H1 (cell line): ENCODE results near the gene KRTAP10-3. TPM values are rescaled to one million over a fixed set of nuclear protein-coding genes. Genes with fewer than 3 reads are reported as not detected.

Experiments
- CTCF ChIA-PET: fragments of 300-600 bp; sonication (Branson Sonifier 250); formaldehyde crosslinking; loops from one replicate; lab custom pipeline; 2021; ENCODE audit not compliant: partially characterized antibody; lab: Charles Lee
- POLR2A ChIA-PET: fragments of 300-600 bp; sonication (Branson Sonifier 250); formaldehyde crosslinking; loops from one replicate; lab custom pipeline; 2021; ENCODE audit warnings: inconsistent platforms; ENCODE audit not compliant: partially characterized antibody; lab: Charles Lee
- DNase-seq, 2 experiments: peaks; one replicate each; pipeline versions ENCODE4 v3.0.0 to v3.0.0-alpha.2; 2010 to 2022; ENCODE audit warnings: low spot score in 2 of 2, low read depth in 1 of 2, mixed read lengths in 1 of 2
- FAIRE-seq: peaks from 2 replicates; lab custom pipeline; 2011; peaks lifted over from hg19 to GRCh38; lab: Jason Lieb, UNC
- H2AFZ ChIP-seq: 2 replicates; pipeline ENCODE4 v1.8.1; 2012; ENCODE audit warnings: low read length, inconsistent platforms
- H2AK5ac ChIP-seq: 2 replicates; pipeline ENCODE4 v1.6.1; 2013; ENCODE audit warnings: low read depth, low read length
- H2BK120ac ChIP-seq: replicated peaks from 2 replicates; pipeline ENCODE3; 2013; ENCODE audit warnings: low read depth, low read length, inconsistent platforms
- H2BK12ac ChIP-seq: 2 replicates; pipeline ENCODE4 v1.6.1; 2013; ENCODE audit warnings: low read depth, low read length
- H2BK15ac ChIP-seq: 2 replicates; pipeline ENCODE4 v1.6.1; 2013; ENCODE audit warnings: low read length
- H2BK20ac ChIP-seq: 2 replicates; pipeline ENCODE4 v1.6.1; 2013; ENCODE audit warnings: low read length
- H2BK5ac ChIP-seq: 2 replicates; pipeline ENCODE4 v1.6.1; 2013; ENCODE audit warnings: low read depth, low read length
- H3K14ac ChIP-seq: 2 replicates; pipeline ENCODE4 v1.6.1; 2013; ENCODE audit warnings: inconsistent platforms; ENCODE audit not compliant: insufficient read length
- H3K18ac ChIP-seq: 2 replicates; pipeline ENCODE4 v1.6.1; 2013; ENCODE audit warnings: low read length; ENCODE audit errors: extremely low read depth
- H3K23ac ChIP-seq: 2 replicates; pipeline ENCODE4 v1.6.1; 2013; ENCODE audit warnings: inconsistent platforms; ENCODE audit not compliant: insufficient read length
- H3K23me2 ChIP-seq: 2 replicates; pipeline ENCODE4 v1.6.1; 2013; ENCODE audit warnings: low read depth, low read length
- H3K27ac ChIP-seq: 2 replicates; pipeline ENCODE4 v1.6.1; 2011; ENCODE audit warnings: low read depth, low read length, inconsistent platforms
- H3K27me3 ChIP-seq, 4 experiments: replicated peaks in 1 of 4; 1 replicate in 1 of 4; 2 replicates in 3 of 4; pipeline versions ENCODE4 v1.6.1 to v1.8.1; 2011 to 2013; ENCODE audit warnings: low read length in 3 of 4, mild to moderate bottlenecking in 3 of 4, inconsistent platforms in 2 of 4, mixed read lengths in 2 of 4, moderate library complexity in 1 of 4; ENCODE audit not compliant: control insufficient read depth in 3 of 4, insufficient read depth in 3 of 4; ENCODE audit errors: extremely low read depth in 1 of 4
- H3K36me3 ChIP-seq, 4 experiments: 2 replicates each; pipeline versions ENCODE4 v1.6.1 to v1.8.1; 2011 to 2013; ENCODE audit warnings: mild to moderate bottlenecking in 4 of 4, low read length in 3 of 4, moderate library complexity in 2 of 4, control low read depth in 1 of 4, inconsistent platforms in 1 of 4; ENCODE audit not compliant: insufficient read depth in 4 of 4, control insufficient read depth in 2 of 4
- H3K4ac ChIP-seq: replicated peaks from 2 replicates; pipeline ENCODE3; 2013; ENCODE audit warnings: low read length, low read depth, mixed read lengths, inconsistent platforms; ENCODE audit not compliant: insufficient read length
- H3K4me1 ChIP-seq, 4 experiments: replicated peaks in 1 of 4; 1 replicate in 1 of 4; 2 replicates in 3 of 4; pipeline versions ENCODE4 v1.6.1 to v1.8.1; 2011 to 2013; ENCODE audit warnings: low read length in 3 of 4, inconsistent platforms in 2 of 4, mixed read lengths in 1 of 4; ENCODE audit not compliant: insufficient read depth in 4 of 4, control insufficient read depth in 3 of 4
- H3K4me2 ChIP-seq, 2 experiments: 2 replicates each; pipeline versions ENCODE4 v1.6.1 to v1.8.1; 2011 to 2013; ENCODE audit warnings: low read depth in 2 of 2, low read length in 2 of 2, control low read depth in 1 of 2, inconsistent platforms in 1 of 2, mild to moderate bottlenecking in 1 of 2; ENCODE audit not compliant: insufficient read depth in 1 of 2
- H3K4me3 ChIP-seq, 4 experiments: fragments of 200-600, 300-600 bp in 1 of 4; sonication (generic), shearing (Covaris generic), sonication (Bioruptor Twin) in 1 of 4; 2 replicates each; pipeline versions ENCODE4 v1.5.1 to v1.8.1; 2011 to 2016; ENCODE audit warnings: low read length in 4 of 4, low read depth in 3 of 4, control low read depth in 2 of 4, inconsistent platforms in 2 of 4, mild to moderate bottlenecking in 2 of 4, mixed read lengths in 1 of 4, moderate library complexity in 1 of 4; ENCODE audit not compliant: insufficient read depth in 2 of 4; ENCODE audit errors: extremely low read depth in 1 of 4
- H3K56ac ChIP-seq: replicated peaks from 2 replicates; pipeline ENCODE3; 2013; ENCODE audit warnings: low read depth, mild to moderate bottlenecking, mixed read lengths, low read length, inconsistent platforms; ENCODE audit not compliant: insufficient read length
- H3K79me1 ChIP-seq: 2 replicates; pipeline ENCODE4 v1.6.1; 2013; ENCODE audit warnings: low read depth, low read length, control low read depth
- H3K79me2 ChIP-seq, 2 experiments: 2 replicates each; pipeline versions ENCODE4 v1.6.1 to v1.8.1; 2012 to 2013; ENCODE audit warnings: low read length in 2 of 2, mild to moderate bottlenecking in 2 of 2, inconsistent platforms in 1 of 2; ENCODE audit not compliant: insufficient read depth in 2 of 2, control insufficient read depth in 1 of 2
- H3K9ac ChIP-seq, 4 experiments: replicated peaks in 1 of 4; 1 replicate in 1 of 4; 2 replicates in 3 of 4; pipeline versions ENCODE4 v1.6.1 to v1.8.1; 2011 to 2013; ENCODE audit warnings: low read depth in 3 of 4, low read length in 3 of 4, control low read depth in 2 of 4, mild to moderate bottlenecking in 2 of 4, moderate library complexity in 2 of 4, inconsistent platforms in 1 of 4; ENCODE audit errors: extremely low read depth in 1 of 4
- H3K9me3 ChIP-seq, 2 experiments: 2 replicates each; pipeline versions ENCODE4 v1.6.1 to v1.8.1; 2012 to 2013; ENCODE audit warnings: mild to moderate bottlenecking in 2 of 2, moderate library complexity in 2 of 2, control low read depth in 1 of 2, inconsistent platforms in 1 of 2, low read depth in 1 of 2, low read length in 1 of 2, mixed read lengths in 1 of 2; ENCODE audit not compliant: insufficient read depth in 2 of 2
- H4K20me1 ChIP-seq, 2 experiments: replicated peaks in 1 of 2; 2 replicates each; pipeline versions ENCODE3 to v1.8.1; 2011 to 2013; ENCODE audit warnings: inconsistent platforms in 2 of 2, low read length in 2 of 2, mild to moderate bottlenecking in 1 of 2; ENCODE audit not compliant: insufficient read depth in 2 of 2, control insufficient read depth in 1 of 2
- H4K5ac ChIP-seq: 2 replicates; pipeline ENCODE4 v1.6.1; 2013; ENCODE audit warnings: low read length, low read depth, mixed read lengths, inconsistent platforms; ENCODE audit not compliant: insufficient read length
- H4K8ac ChIP-seq: 2 replicates; pipeline ENCODE4 v1.8.0; 2013; ENCODE audit warnings: mild to moderate bottlenecking, moderate library complexity, low read length, inconsistent platforms; ENCODE audit not compliant: insufficient read depth; ENCODE audit errors: extremely low read depth
- H4K91ac ChIP-seq: replicated peaks from 2 replicates; pipeline ENCODE3; 2013; ENCODE audit warnings: low read length, mixed read lengths, inconsistent platforms; ENCODE audit not compliant: insufficient read length
- BACH1 ChIP-seq: IDR thresholded peaks from 2 replicates; pipeline ENCODE4 v1.6.1; 2012; ENCODE audit warnings: low read length, improper control_type of control experiment
- CBX8 ChIP-seq: fragments of 300-800, 300-1000 bp; sonication (generic); IDR thresholded peaks from 2 replicates; pipeline ENCODE4 v1.7.1; 2016; ENCODE audit warnings: low read depth, low read length, borderline replicate concordance
- CEBPB ChIP-seq: IDR thresholded peaks from 2 replicates; pipeline ENCODE4 v1.6.1; 2012; ENCODE audit warnings: low read depth, low read length
- CHD1 ChIP-seq: IDR thresholded peaks from 2 replicates; pipeline ENCODE4 v1.6.1; 2012; ENCODE audit warnings: low read depth, low read length, improper control_type of control experiment
- EGR1 ChIP-seq: IDR thresholded peaks from 2 replicates; pipeline ENCODE4 v1.6.1; 2011; ENCODE audit warnings: low read depth, low read length, borderline replicate concordance
- GTF2F1 ChIP-seq: IDR thresholded peaks from 2 replicates; pipeline ENCODE4 v1.6.1; 2012; ENCODE audit warnings: low read depth, low read length, improper control_type of control experiment, borderline replicate concordance
- SIN3A ChIP-seq, 2 experiments: IDR thresholded peaks in 1 of 2; conservative IDR thresholded peaks in 1 of 2; 2 replicates each; pipeline ENCODE4 v1.6.1; 2011 to 2012; ENCODE audit warnings: low read length in 2 of 2, improper control_type of control experiment in 1 of 2, low read depth in 1 of 2, mild to moderate bottlenecking in 1 of 2
- SIRT6 ChIP-seq: IDR thresholded peaks from one replicate; pipeline ENCODE4 v1.7.1; 2012; ENCODE audit warnings: low read length, inconsistent platforms
- SP2 ChIP-seq: IDR thresholded peaks from 2 replicates; pipeline ENCODE4 v1.6.1; 2012; ENCODE audit warnings: mild to moderate bottlenecking, low read length, inconsistent platforms
- SUZ12 ChIP-seq: fragments of 200-600 bp; sonication (generic); IDR thresholded peaks from 2 replicates; pipeline ENCODE4 v1.6.1; 2012; ENCODE audit warnings: mild to moderate bottlenecking, inconsistent platforms, low read length, moderate library complexity, mixed read lengths
- TCF12 ChIP-seq: IDR thresholded peaks from 2 replicates; pipeline ENCODE4 v1.6.1; 2011; ENCODE audit warnings: low read depth, mild to moderate bottlenecking, low read length
- YY1 ChIP-seq: IDR thresholded peaks from 2 replicates; pipeline ENCODE4 v1.6.1; 2011; ENCODE audit warnings: low read depth, mild to moderate bottlenecking, low read length
- WGBS, 2 experiments: shearing (Covaris generic) in 1 of 2; methylation state at CpG; one replicate each; pipeline versions ENCODE4 v1.1.6 to v1.1.7; 2013 to 2015; ENCODE audit warnings: low lambda C conversion rate in 2 of 2, mixed read lengths in 2 of 2, inconsistent platforms in 1 of 2, low coverage in 1 of 2, missing lambda C conversion rate in 1 of 2; ENCODE audit not compliant: insufficient replicate concordance in 2 of 2, insufficient coverage in 1 of 2, insufficient read length in 1 of 2; ENCODE audit errors: extremely low coverage in 1 of 2, missing lambda C conversion rate in 1 of 2; 5-methylcytosine and 5-hydroxymethylcytosine counted together
- polyA plus RNA-seq, 7 experiments: library from polyadenylated mRNA; depleted of rRNA in 3 of 7; stranded (reverse) in 5 of 7; unstranded in 2 of 7; fragments of >200 nt in 5 of 7; fragments of 200-250 nt in 2 of 7; gene quantifications; 1 replicate in 5 of 7; 2 replicates in 1 of 7; 4 replicates in 1 of 7; pipeline versions ENCODE4 v1.2.1 to v1.2.3, GENCODE V29; 2011 to 2013; ENCODE audit warnings: missing spikeins in 2 of 7, mixed read lengths in 2 of 7
- total RNA-seq: library from RNA; stranded (reverse); fragmentation: NEBNext Ultra II Directional; extraction: Animal tissue kit (Norgen Biotek cat#: 25700); gene quantifications from 2 replicates; pipeline ENCODE4 v1.2.1, GENCODE V29; 2021
- TF ChIP-seq, protein P1 (sequence below): IDR thresholded peaks from 2 replicates; pipeline ENCODE4 v1.6.1; 2011; ENCODE audit warnings: low read length, improper control_type of control experiment

The KRTAP10-3 gene
- total and polyA plus RNA-seq, 2 of the 8 experiments (the other 6 are each of a cell fraction or from before 2014, with no cell fraction given), result not detected

DNA sequence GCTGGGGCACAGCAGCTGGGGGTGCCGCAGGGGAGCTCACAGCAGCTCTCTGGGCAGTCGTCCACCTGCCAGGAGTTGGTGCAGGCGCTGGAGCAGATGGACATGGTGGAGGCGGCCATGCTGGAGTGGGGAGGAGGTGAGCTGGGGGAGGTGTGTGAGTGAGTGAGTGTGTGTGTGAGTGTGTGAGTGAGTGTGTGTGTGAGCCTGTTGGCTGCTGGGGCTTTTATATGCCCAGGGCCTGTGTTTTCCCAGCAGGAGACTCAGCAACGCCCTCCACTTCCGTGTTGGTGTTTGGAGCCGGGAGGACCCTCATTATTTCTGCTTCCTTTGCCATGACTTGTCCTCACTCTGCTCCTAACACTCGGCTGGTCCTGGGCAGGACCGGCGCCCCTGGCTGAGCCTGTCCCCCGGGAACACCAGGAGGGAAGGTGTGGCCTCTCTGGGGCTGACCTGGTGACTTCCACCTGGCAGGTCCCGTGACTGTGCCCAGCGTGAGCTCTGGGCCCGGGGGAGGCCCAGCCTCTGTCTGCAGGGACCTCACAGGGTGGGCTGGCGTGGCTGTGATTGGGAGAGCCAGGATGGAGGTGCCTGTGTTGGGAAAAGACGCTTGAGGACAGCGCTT, 7.1 kb downstream of the KRTAP10-3 start, which contains the start of gene KRTAP10-2:
KRTAP10-2 (minus strand) TSS at position 166 of the 622 bp plus-strand sequence; CDS start at position 119, 47 bp downstream.
- peak within 1 kb of the TSS; percentile 71 for H4K8ac ChIP-seq
- H2AFZ ChIP-seq, result no peak within 1 kb of the TSS
- H3K9ac ChIP-seq, result no peak within 1 kb of the TSS
- H2BK12ac ChIP-seq, result peak within 1 kb of the TSS; percentile 98
- peak within 1 kb of the TSS; percentile 72 for H2BK120ac ChIP-seq
- H2BK5ac ChIP-seq, result peak within 1 kb of the TSS; percentile 66
- no peak within 1 kb of the TSS; a peak in 1 of 4 replicates for H3K4me2 ChIP-seq
- H3K79me2 ChIP-seq, result no peaks in the 10 kb centered on the region
- H2AK5ac ChIP-seq, result peak within 1 kb of the TSS; percentile 82; the same call in 1 of the 2 replicates
- peak within 1 kb of the TSS; percentile 83 for H3K18ac ChIP-seq
- peak in 1 of 2 experiments; percentile 45 for DNase-seq
- H3K79me1 ChIP-seq, result no peaks in the 10 kb centered on the region
- peak within 1 kb of the TSS; percentile 95 for H3K4ac ChIP-seq
- 87% methylated on average over 13 of the region's 17 CpGs; no CpG with 5 or more reads in 1 of the 2 experiments for WGBS, 2 experiments
- H3K27ac ChIP-seq, result no peak within 1 kb of the TSS
- peaks cover 9 to 35% (median 17%) of the 10 kb centered on the region in 4 experiments for H3K4me1 ChIP-seq
- no peak within 1 kb of the TSS for H4K5ac ChIP-seq
- ChIA-PET POLR2A (interaction anchor here (1.1 to 1.7 kb wide), 3 partner anchors 11 to 51 kb away, joined by 3 to 5 read pairs (median 3); no protein-coding TSS in a partner anchor), CTCF (interaction anchor here (0.8 to 1.4 kb wide), 3 partner anchors 159 to 242 kb away, joined by 3 to 4 read pairs (median 3); no protein-coding TSS in a partner anchor)
- no peaks in the 10 kb centered on the region for H3K36me3 ChIP-seq
- H4K20me1 ChIP-seq, result no peaks in the 10 kb centered on the region
- H3K9me3 ChIP-seq, result no peaks in the 10 kb centered on the region
- no peak within 1 kb of the TSS for H3K23ac ChIP-seq
- H3K56ac ChIP-seq, result no peak within 1 kb of the TSS
- peak within 1 kb of the TSS; percentile 93 for H4K91ac ChIP-seq
- peak within 1 kb of the TSS; percentile 98; the same call in 1 of the 2 replicates for H2BK15ac ChIP-seq
- no peak within 1 kb of the TSS for H3K14ac ChIP-seq
- H2BK20ac ChIP-seq, result peak within 1 kb of the TSS; percentile 99
- no peak within 1 kb of the TSS for H3K4me3 ChIP-seq
- H3K23me2 ChIP-seq, result no peaks in the 10 kb centered on the region
- no peak for FAIRE-seq
- H3K27me3 ChIP-seq, result no peaks in the 10 kb centered on the region
- TF ChIP-seq CBX8 (no peak), BACH1 (no peak), TCF12 (no peak), EGR1 (no peak), SUZ12 (no peak), CEBPB (no peak), SP2 (no peak), SIRT6 (no peak), GTF2F1 (no peak), CHD1 (no peak), SIN3A (conservative IDR thresholded peaks at IDR 0.05 in 1 of 2, IDR thresholded peaks at IDR 0.05 in 1 of 2; ENCODE audit: low read depth in 1 of 2, low read length in 2 of 2) (no peak), YY1 (no peak)
- TF ChIP-seq, protein P1, sequence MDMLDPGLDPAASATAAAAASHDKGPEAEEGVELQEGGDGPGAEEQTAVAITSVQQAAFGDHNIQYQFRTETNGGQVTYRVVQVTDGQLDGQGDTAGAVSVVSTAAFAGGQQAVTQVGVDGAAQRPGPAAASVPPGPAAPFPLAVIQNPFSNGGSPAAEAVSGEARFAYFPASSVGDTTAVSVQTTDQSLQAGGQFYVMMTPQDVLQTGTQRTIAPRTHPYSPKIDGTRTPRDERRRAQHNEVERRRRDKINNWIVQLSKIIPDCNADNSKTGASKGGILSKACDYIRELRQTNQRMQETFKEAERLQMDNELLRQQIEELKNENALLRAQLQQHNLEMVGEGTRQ, result no peak
